Smooth muscle cell (in vitro differentiated cells): ENCODE data around the gene ARHGDIB. TPM values are rescaled to one million over a fixed set of nuclear protein-coding genes. Genes with fewer than 3 reads are reported as not detected.

Experiments used
- DNase-seq: peaks from one replicate; lab custom pipeline; 2025; ENCODE audit not compliant: unreplicated experiment; lab: John Stamatoyannopoulos, UW
- H2AFZ ChIP-seq: fragments of 200-600 bp; sonication (generic); 2 replicates; pipeline ENCODE4 v1.6.0; 2016; ENCODE audit warnings: antibody characterized with exemption, low read depth, mild to moderate bottlenecking
- H3F3A ChIP-seq: fragments of 200-600 bp; sonication (generic); 2 replicates; pipeline ENCODE4 v1.6.0; 2017; ENCODE audit warnings: antibody characterized with exemption, low read depth
- H3K27ac ChIP-seq: fragments of 200-600 bp; sonication (generic); 2 replicates; pipeline ENCODE4 v1.5.1; 2016; ENCODE audit warnings: low read depth, mild to moderate bottlenecking
- H3K27me3 ChIP-seq: fragments of 200-600 bp; sonication (generic); 2 replicates; pipeline ENCODE4 v1.6.1; 2016; ENCODE audit warnings: low read depth, mild to moderate bottlenecking
- H3K36me3 ChIP-seq: fragments of 200-600 bp; sonication (generic); 2 replicates; pipeline ENCODE4 v1.5.1; 2016; ENCODE audit warnings: low read depth
- H3K4me1 ChIP-seq: fragments of 200-600 bp; sonication (generic); 2 replicates; pipeline ENCODE4 v1.5.1; 2016; ENCODE audit warnings: low read depth
- H3K4me2 ChIP-seq: fragments of 200-600 bp; sonication (generic); 2 replicates; pipeline ENCODE4 v1.6.0; 2016; ENCODE audit warnings: mild to moderate bottlenecking
- H3K4me3 ChIP-seq: fragments of 200-600 bp; sonication (generic); 2 replicates; pipeline ENCODE4 v1.5.1; 2016; ENCODE audit warnings: mild to moderate bottlenecking
- H3K79me2 ChIP-seq: fragments of 200-600 bp; sonication (generic); 2 replicates; pipeline ENCODE4 v1.6.0; 2016; ENCODE audit warnings: low read depth, mild to moderate bottlenecking
- H3K9ac ChIP-seq: fragments of 200-600 bp; sonication (generic); 2 replicates; pipeline ENCODE4 v1.6.0; 2016; ENCODE audit warnings: low read depth
- H3K9me3 ChIP-seq: fragments of 200-600 bp; sonication (generic); replicated peaks from 2 replicates; pipeline ENCODE4 v1.5.1; 2016; ENCODE audit warnings: low read depth
- H4K20me1 ChIP-seq: fragments of 200-600 bp; sonication (generic); 2 replicates; pipeline ENCODE4 v1.6.0; 2016; ENCODE audit warnings: low read depth
- CTCF ChIP-seq: fragments of 200-600 bp; sonication (generic); IDR thresholded peaks from 2 replicates; pipeline ENCODE4 v1.5.1; 2017; ENCODE audit warnings: borderline replicate concordance, mild to moderate bottlenecking, antibody characterized with exemption; ENCODE audit not compliant: insufficient read depth, poor library complexity, severe bottlenecking
- WGBS: methylation state at CpG from one replicate; pipeline ENCODE4 v1.1.7; 2016; ENCODE audit warnings: low lambda C conversion rate; 5-methylcytosine and 5-hydroxymethylcytosine counted together
- polyA plus RNA-seq: library from polyadenylated mRNA; unstranded; fragments of >200 nt; fragmentation: Nextera tagmentation; extraction: Ambion mirVana; gene quantifications from 2 replicates; pipeline ENCODE4 v1.2.1, GENCODE V29; 2016
- total RNA-seq: library from RNA; depleted of rRNA; stranded (reverse); fragments of >200 nt; gene quantifications from 2 replicates; pipeline ENCODE4 v1.2.3, GENCODE V29; 2014

The ARHGDIB gene
- total and polyA plus RNA-seq, 2 experiments from 2014 or later: 35.8 to 36.4 TPM

GRCh38 chr12:14960548-14961465 is 594 bp downstream of the ARHGDIB start:
- Histone ChIP-seq H3K4me2 (peak overlapping the region; percentile 64), H3K36me3 (no peaks in the 10 kb centered on the region), H3K27ac (peak overlapping the region; percentile 47), H3K79me2 (no peaks in the 10 kb centered on the region), H3K4me3 (no peak overlapping the region), H3K4me1 (peaks cover 3% of the 10 kb centered on the region), H3K9me3 (no peaks in the 10 kb centered on the region), H3F3A (no peaks in the 10 kb centered on the region), H4K20me1 (no peaks in the 10 kb centered on the region), H3K9ac (no peak overlapping the region), H3K27me3 (no peaks in the 10 kb centered on the region), H2AFZ (peak overlapping the region; percentile 61)
- no peak for TF ChIP-seq CTCF
- no peak for DNase-seq
- 65% methylated on average over 13 of the region's 13 CpGs for WGBS

- Histone ChIP-seq H3K36me3 (no peaks in the 10 kb centered on the region), H3K79me2 (no peaks in the 10 kb centered on the region), H3K27ac (no peak overlapping the region), H3K4me1 (peaks cover 3% of the 10 kb centered on the region), H3K4me2 (no peak overlapping the region), H3F3A (no peaks in the 10 kb centered on the region), H2AFZ (no peak overlapping the region), H3K27me3 (no peaks in the 10 kb centered on the region), H3K9ac (no peak overlapping the region), H3K4me3 (no peak overlapping the region), H3K9me3 (no peaks in the 10 kb centered on the region), H4K20me1 (no peaks in the 10 kb centered on the region)
- no peak for TF ChIP-seq CTCF
- WGBS: 97% methylated on average over 4 of the region's 4 CpGs
- no peak for DNase-seq
These were observed 1.4 kb downstream of the ARHGDIB start for GRCh38 chr12:14959916-14960496.

GRCh38 chr12:14959463-14959862 is 1.9 kb downstream of the ARHGDIB start:
- Histone ChIP-seq H3K4me3 (no peak overlapping the region), H3K27ac (no peak overlapping the region), H3F3A (no peaks in the 10 kb centered on the region), H3K9ac (no peak overlapping the region), H3K36me3 (no peaks in the 10 kb centered on the region), H2AFZ (no peak overlapping the region), H3K27me3 (no peaks in the 10 kb centered on the region), H4K20me1 (no peaks in the 10 kb centered on the region), H3K79me2 (no peaks in the 10 kb centered on the region), H3K4me1 (peaks cover 3% of the 10 kb centered on the region), H3K9me3 (no peaks in the 10 kb centered on the region), H3K4me2 (no peak overlapping the region)
- 69% methylated on average over 3 of the region's 3 CpGs for WGBS
- TF ChIP-seq CTCF: no peak
- DNase-seq: no peak
